RPMI7951 (cell line): ENCODE measurements around the gene B3GALT5. TPM values are rescaled to one million over a fixed set of nuclear protein-coding genes. Genes with fewer than 3 reads are reported as not detected.

Experiments used
- DNase-seq: peaks from one replicate; pipeline ENCODE4 v3.0.0-alpha.2; 2012; ENCODE audit warnings: low read depth
- total RNA-seq: library from RNA; depleted of rRNA; stranded (reverse); fragments of >200 nt; shearing (Covaris generic); gene quantifications from 2 replicates; pipeline ENCODE4 v1.2.3, GENCODE V29; 2014

The B3GALT5 gene
- total RNA-seq, 1 experiment from 2014 or later: 0.72 TPM

- no peak for DNase-seq
Measured at GRCh38 chr21:39645331-39645730, 32.6 kb downstream of the B3GALT5 start.

- peak; percentile 84 for DNase-seq
Measured at GRCh38 chr21:39647476-39647875, 34.7 kb downstream of the B3GALT5 start.

GRCh38 chr21:39648879-39649278 lies 36.1 kb downstream of the B3GALT5 start:
- no peak for DNase-seq

- no peak for DNase-seq
Measured at GRCh38 chr21:39649526-39649925, 36.8 kb downstream of the B3GALT5 start.

- peak; percentile 21 for DNase-seq
Measured at GRCh38 chr21:39650306-39650705, 37.6 kb downstream of the B3GALT5 start.

- DNase-seq: no peak
Measured at GRCh38 chr21:39650801-39651200, 38.1 kb downstream of the B3GALT5 start.

- peak; percentile 29 for DNase-seq
Measured at GRCh38 chr21:39651206-39651605, 38.5 kb downstream of the B3GALT5 start.

GRCh38 chr21:39654951-39655350 lies 42.2 kb downstream of the B3GALT5 start:
- DNase-seq: no peak

GRCh38 chr21:39655589-39655988 lies 42.8 kb downstream of the B3GALT5 start:
- no peak for DNase-seq

GRCh38 chr21:39656209-39656608 lies 43.5 kb downstream of the B3GALT5 start:
- no peak for DNase-seq

- no peak for DNase-seq
Measured at GRCh38 chr21:39657091-39657689, 44.5 kb downstream of the B3GALT5 start.

GRCh38 chr21:39658066-39658465 lies 45.3 kb downstream of the B3GALT5 start:
- no peak for DNase-seq

GRCh38 chr21:39659070-39659815 lies 46.5 kb downstream of the B3GALT5 start:
- no peak for DNase-seq

- peak; percentile 85 for DNase-seq
Measured at GRCh38 chr21:39660191-39660980, 47.6 kb downstream of the B3GALT5 start.

- DNase-seq: no peak
Measured at GRCh38 chr21:39661121-39661520, 48.4 kb downstream of the B3GALT5 start.

- no peak for DNase-seq
Measured at GRCh38 chr21:39661740-39662139, 49.0 kb downstream of the B3GALT5 start.

GRCh38 chr21:39662411-39662953 lies 49.7 kb downstream of the B3GALT5 start:
- no peak for DNase-seq

- DNase-seq: no peak
Measured at GRCh38 chr21:39663066-39663465, 50.3 kb downstream of the B3GALT5 start.

- DNase-seq: no peak
Measured at GRCh38 chr21:39663742-39664492, 51.2 kb downstream of the B3GALT5 start.

GRCh38 chr21:39664586-39664985 lies 51.8 kb downstream of the B3GALT5 start:
- DNase-seq: no peak

GRCh38 chr21:39666026-39666425 lies 53.3 kb downstream of the B3GALT5 start:
- DNase-seq: no peak
